Endothelial cell of umbilical vein (primary cell): ENCODE results near the gene DSCAML1. TPM values are rescaled to one million over a fixed set of nuclear protein-coding genes. Genes with fewer than 3 reads are reported as not detected.

ENCODE experiments used
- BruUV-seq: library from RNA; stranded (reverse); fragments of 400-500 nt; replicated peaks from 2 replicates; lab custom pipeline; 2021; lab: Mats Ljungman, UMichigan
- CTCF ChIA-PET: fragments of 300-600, 350-600 bp; sonication (Branson Sonifier 250); formaldehyde crosslinking; loops from one replicate; lab custom pipeline; 2021; ENCODE audit warnings: antibody characterized with exemption, inconsistent platforms; lab: Charles Lee
- POLR2A ChIA-PET: fragments of 300-600, 350-600 bp; sonication (Branson Sonifier 250); formaldehyde crosslinking; loops from one replicate; lab custom pipeline; 2021; ENCODE audit warnings: antibody characterized with exemption, inconsistent platforms; lab: Charles Lee
- DNase-seq: peaks from one replicate; pipeline ENCODE4 v3.0.0-alpha.2; 2011; ENCODE audit warnings: low read depth, low spot score
- FAIRE-seq: peaks from 2 replicates; lab custom pipeline; 2011; peaks lifted over from hg19 to GRCh38; lab: Jason Lieb, UNC
- H2AFZ ChIP-seq: 2 replicates; pipeline ENCODE4 v1.6.0; 2012; ENCODE audit warnings: low read depth, low read length, control low read depth, inconsistent platforms
- H3K27ac ChIP-seq: 2 replicates; pipeline ENCODE4 v1.5.1; 2011; ENCODE audit warnings: low read depth, mild to moderate bottlenecking, control low read depth, low read length, moderate library complexity; ENCODE audit not compliant: insufficient read depth
- H3K27me3 ChIP-seq, 2 experiments: 2 replicates each; pipeline versions ENCODE4 v1.6.0 to v1.6.1; 2011; ENCODE audit warnings: low read length in 2 of 2, mixed read lengths in 1 of 2; ENCODE audit not compliant: control insufficient read depth in 2 of 2, insufficient read depth in 2 of 2
- H3K36me3 ChIP-seq, 2 experiments: 2 replicates in 1 of 2; 3 replicates in 1 of 2; pipeline ENCODE4 v1.5.1; 2011; ENCODE audit warnings: low read length in 2 of 2, mild to moderate bottlenecking in 1 of 2, moderate library complexity in 1 of 2; ENCODE audit not compliant: control insufficient read depth in 2 of 2, insufficient read depth in 2 of 2; ENCODE audit errors: extremely low read depth in 1 of 2
- H3K4me1 ChIP-seq: 3 replicates; pipeline ENCODE4 v1.5.1; 2011; ENCODE audit warnings: mild to moderate bottlenecking, low read length; ENCODE audit not compliant: control insufficient read depth, insufficient read depth; ENCODE audit errors: extremely low read depth
- H3K4me2 ChIP-seq: 2 replicates; pipeline ENCODE4 v1.6.1; 2011; ENCODE audit warnings: low read length, control low read depth, mixed read lengths; ENCODE audit not compliant: insufficient read depth
- H3K4me3 ChIP-seq, 3 experiments: fragments of 200-600 bp in 1 of 3; sonication (generic), shearing (Covaris generic) in 1 of 3; replicated peaks in 1 of 3; 2 replicates each; pipeline ENCODE4 v1.5.1; 2011 to 2016; ENCODE audit warnings: control low read depth in 3 of 3, low read length in 3 of 3, mild to moderate bottlenecking in 2 of 3, inconsistent platforms in 1 of 3, low read depth in 1 of 3, moderate library complexity in 1 of 3; ENCODE audit not compliant: insufficient read depth in 1 of 3
- H3K79me2 ChIP-seq: 2 replicates; pipeline ENCODE4 v1.6.0; 2012; ENCODE audit warnings: low read length, inconsistent platforms; ENCODE audit not compliant: control insufficient read depth, insufficient read depth
- H3K9ac ChIP-seq: replicated peaks from 2 replicates; pipeline ENCODE3; 2011; ENCODE audit warnings: low read length, control low read depth; ENCODE audit not compliant: insufficient read depth; ENCODE audit errors: extremely low read depth
- H3K9me1 ChIP-seq: replicated peaks from 3 replicates; pipeline ENCODE4 v1.6.0; 2011; ENCODE audit warnings: mild to moderate bottlenecking, low read length; ENCODE audit not compliant: control insufficient read depth, insufficient read depth; ENCODE audit errors: extremely low read depth
- H3K9me3 ChIP-seq: replicated peaks from 2 replicates; pipeline ENCODE4 v1.5.1; 2012; ENCODE audit warnings: low read length, inconsistent platforms; ENCODE audit not compliant: control insufficient read depth, insufficient read depth
- H4K20me1 ChIP-seq: replicated peaks from 2 replicates; pipeline ENCODE3; 2011; ENCODE audit warnings: mild to moderate bottlenecking, low read length; ENCODE audit not compliant: control insufficient read depth, insufficient read depth; ENCODE audit errors: extremely low read depth
- EZH2 ChIP-seq: IDR thresholded peaks from 2 replicates; pipeline ENCODE4 v1.6.1; 2012; ENCODE audit warnings: borderline replicate concordance, low read depth, mild to moderate bottlenecking, moderate library complexity, low read length, inconsistent platforms; ENCODE audit not compliant: severe bottlenecking
- FOS ChIP-seq: IDR thresholded peaks from 2 replicates; pipeline ENCODE4 v1.6.1; 2011; ENCODE audit warnings: mild to moderate bottlenecking, low read length, moderate library complexity, borderline replicate concordance; ENCODE audit not compliant: insufficient read depth
- GATA2 ChIP-seq: IDR thresholded peaks from 2 replicates; pipeline ENCODE4 v1.7.0; 2011; ENCODE audit warnings: low read depth, mild to moderate bottlenecking, moderate library complexity, mixed read lengths, low read length; ENCODE audit not compliant: insufficient read length, insufficient read depth
- JUN ChIP-seq: IDR thresholded peaks from 2 replicates; pipeline ENCODE4 v1.6.1; 2011; ENCODE audit warnings: borderline replicate concordance, low read depth; ENCODE audit not compliant: insufficient read length, insufficient read depth
- MYC ChIP-seq: IDR thresholded peaks from one replicate; pipeline ENCODE4 v1.6.1; 2011; ENCODE audit warnings: mild to moderate bottlenecking, low read depth, low read length
- POLR2A ChIP-seq: IDR thresholded peaks from 2 replicates; pipeline ENCODE4 v1.6.1; 2012; ENCODE audit warnings: low read depth, mild to moderate bottlenecking, control low read depth, low read length
- POLR2AphosphoS5 ChIP-seq: IDR thresholded peaks from 2 replicates; pipeline ENCODE4 v1.6.1; 2012; ENCODE audit warnings: low read depth, mild to moderate bottlenecking, control low read depth, low read length, moderate library complexity; ENCODE audit not compliant: insufficient read depth
- dilution Hi-C: fragments of 300-500 bp; cut with MboI; formaldehyde crosslinking; loops from one replicate; pipeline ENCODE4 v1.15.0; 2019; ENCODE audit warnings: low sequenced_read_pairs; ENCODE audit not compliant: extremely low pct_ligation_motif_present
- intact Hi-C: fragments of 100-400 bp; cut with micrococcal nuclease; formaldehyde crosslinking; loops from one replicate; pipeline ENCODE4 v1.10.0; 2022
- polyA plus RNA-seq, 4 experiments: library from polyadenylated mRNA; depleted of rRNA in 3 of 4; stranded (reverse) in 3 of 4; unstranded in 1 of 4; fragments of >200 nt; gene quantifications; 2 replicates each; pipeline versions ENCODE4 v1.2.1 to v1.2.3, GENCODE V29; 2011 to 2012; ENCODE audit warnings: missing spikeins in 1 of 4
- total RNA-seq: library from RNA; stranded (reverse); gene quantifications from 2 replicates; pipeline ENCODE4 v1.2.3, GENCODE V29; 2021
- TF ChIP-seq, protein P1 (sequence below): IDR thresholded peaks from 2 replicates; pipeline ENCODE4 v1.6.1; 2011; ENCODE audit not compliant: insufficient read depth, insufficient read length
- TF ChIP-seq, protein P2 (sequence below), 2 donors: IDR thresholded peaks; 1 replicate in 1 of 2; 2 replicates in 1 of 2; pipeline ENCODE4 v1.5.1; 2011; ENCODE audit warnings: low read length in 2 of 2, mild to moderate bottlenecking in 2 of 2, moderate library complexity in 2 of 2, control low read depth in 1 of 2, inconsistent platforms in 1 of 2, low read depth in 1 of 2; ENCODE audit not compliant: insufficient read depth in 1 of 2; ENCODE audit errors: extremely low read depth in 1 of 2

The DSCAML1 gene
- total and polyA plus RNA-seq, 2 donors (not counting 3 experiments of a cell fraction or from before 2014, with no cell fraction given), result not detected

DNA sequence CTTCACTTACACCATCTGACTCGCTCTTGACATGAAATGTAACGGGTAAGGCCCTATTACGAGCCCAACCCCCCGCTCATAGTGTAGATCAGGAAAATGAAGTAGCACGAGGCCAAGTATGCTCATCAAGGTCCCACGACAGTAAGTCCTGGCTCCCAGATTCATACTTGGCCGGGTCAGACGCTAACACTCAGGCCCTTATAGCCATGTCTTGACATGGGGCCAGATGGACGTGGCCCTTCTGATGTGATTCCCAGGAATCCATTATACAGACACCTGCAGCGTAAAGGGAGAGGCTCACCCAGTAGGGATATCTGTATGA lies 294.3 kb downstream of the DSCAML1 start:
- POLR2A ChIA-PET, result no interaction called here
- H2AFZ ChIP-seq, result no peak overlapping the region
- no peak for TF ChIP-seq MYC
- TF ChIP-seq EZH2, result no peak
- TF ChIP-seq POLR2A, result no peak
- no peak for TF ChIP-seq POLR2AphosphoS5
- no peak for TF ChIP-seq FOS
- TF ChIP-seq, protein P1, sequence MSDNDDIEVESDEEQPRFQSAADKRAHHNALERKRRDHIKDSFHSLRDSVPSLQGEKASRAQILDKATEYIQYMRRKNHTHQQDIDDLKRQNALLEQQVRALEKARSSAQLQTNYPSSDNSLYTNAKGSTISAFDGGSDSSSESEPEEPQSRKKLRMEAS, result no peak
- no peak for TF ChIP-seq GATA2
- TF ChIP-seq, protein P2, sequence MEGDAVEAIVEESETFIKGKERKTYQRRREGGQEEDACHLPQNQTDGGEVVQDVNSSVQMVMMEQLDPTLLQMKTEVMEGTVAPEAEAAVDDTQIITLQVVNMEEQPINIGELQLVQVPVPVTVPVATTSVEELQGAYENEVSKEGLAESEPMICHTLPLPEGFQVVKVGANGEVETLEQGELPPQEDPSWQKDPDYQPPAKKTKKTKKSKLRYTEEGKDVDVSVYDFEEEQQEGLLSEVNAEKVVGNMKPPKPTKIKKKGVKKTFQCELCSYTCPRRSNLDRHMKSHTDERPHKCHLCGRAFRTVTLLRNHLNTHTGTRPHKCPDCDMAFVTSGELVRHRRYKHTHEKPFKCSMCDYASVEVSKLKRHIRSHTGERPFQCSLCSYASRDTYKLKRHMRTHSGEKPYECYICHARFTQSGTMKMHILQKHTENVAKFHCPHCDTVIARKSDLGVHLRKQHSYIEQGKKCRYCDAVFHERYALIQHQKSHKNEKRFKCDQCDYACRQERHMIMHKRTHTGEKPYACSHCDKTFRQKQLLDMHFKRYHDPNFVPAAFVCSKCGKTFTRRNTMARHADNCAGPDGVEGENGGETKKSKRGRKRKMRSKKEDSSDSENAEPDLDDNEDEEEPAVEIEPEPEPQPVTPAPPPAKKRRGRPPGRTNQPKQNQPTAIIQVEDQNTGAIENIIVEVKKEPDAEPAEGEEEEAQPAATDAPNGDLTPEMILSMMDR (IDR thresholded peaks at IDR 0.05; ENCODE audit: extremely low read depth in 1 of 2, insufficient read depth in 1 of 2, low read depth in 1 of 2, low read length in 2 of 2), result no peak
- no peak for TF ChIP-seq JUN
- no TSS peak for BruUV-seq
- intact Hi-C loops (no loop called here), dilution Hi-C loops (no loop called here)
- H3K27me3 ChIP-seq, result no peaks in the 10 kb centered on the region
- FAIRE-seq, result no peak
- H3K36me3 ChIP-seq, result no peaks in the 10 kb centered on the region
- CTCF ChIA-PET, result no interaction called here
- no peak overlapping the region for H3K9ac ChIP-seq
- no peaks in the 10 kb centered on the region for H3K4me1 ChIP-seq
- no peaks in the 10 kb centered on the region for H3K79me2 ChIP-seq
- H3K9me1 ChIP-seq, result no peaks in the 10 kb centered on the region
- no peak overlapping the region for H3K4me2 ChIP-seq
- no peaks in the 10 kb centered on the region for H3K9me3 ChIP-seq
- H3K27ac ChIP-seq, result no peak overlapping the region
- no peaks in the 10 kb centered on the region for H4K20me1 ChIP-seq
- no peak overlapping the region for H3K4me3 ChIP-seq
- DNase-seq, result no peak
